Body of pancreas (tissue), 4 donors: ENCODE results near the gene ZSWIM7. TPM values are rescaled to one million over a fixed set of nuclear protein-coding genes. Genes with fewer than 3 reads are reported as not detected.

Source experiments
- ATAC-seq: fragments of 150-250 bp; one replicate; pipeline ENCODE4 v1.9.1; 2016
- DNase-seq, 4 donors: peaks; one replicate each; pipeline ENCODE4 v3.0.0-alpha.2; 2019
- H3K27ac ChIP-seq, 4 donors: fragments of 200-600 bp; sonication (generic); 1 replicate in 3 of 4; 2 replicates in 1 of 4; pipeline versions ENCODE4 v1.5.1 to v1.6.1; 2016 to 2019; ENCODE audit warnings: mild to moderate bottlenecking in 1 of 4, mixed read lengths in 1 of 4, moderate library complexity in 1 of 4
- H3K27me3 ChIP-seq, 2 donors: fragments of 200-600 bp; sonication (generic); one replicate each; pipeline ENCODE4 v1.6.0; 2016; ENCODE audit warnings: mild to moderate bottlenecking in 1 of 2
- H3K36me3 ChIP-seq, 2 donors: fragments of 200-600 bp; sonication (generic); replicated peaks in 1 of 2; 2 replicates each; pipeline ENCODE4 v1.5.1; 2016; ENCODE audit warnings: low read depth in 2 of 2; ENCODE audit not compliant: insufficient read depth in 1 of 2
- H3K4me1 ChIP-seq: fragments of 200-600 bp; sonication (generic); one replicate; pipeline ENCODE4 v1.6.0; 2016
- H3K4me3 ChIP-seq, 2 donors: fragments of 200-600 bp; sonication (generic); 1 replicate in 1 of 2; 2 replicates in 1 of 2; pipeline ENCODE4 v1.5.1; 2016 to 2019
- H3K9me3 ChIP-seq, 3 donors: fragments of 200-600 bp; sonication (generic); 1 replicate in 2 of 3; 2 replicates in 1 of 3; pipeline ENCODE4 v1.5.1; 2016
- CTCF ChIP-seq, 7 experiments: fragments of 450-650 bp in 4 of 7; fragments of 200-600 bp in 3 of 7; sonication (generic) in 3 of 7; IDR thresholded peaks; one replicate each; pipeline ENCODE4 v1.5.1; 2016 to 2019; ENCODE audit warnings: antibody characterized with exemption in 7 of 7
- POLR2A ChIP-seq, 3 donors: fragments of 450-650 bp; IDR thresholded peaks; one replicate each; pipeline ENCODE4 v1.6.1; 2016; ENCODE audit warnings: antibody characterized with exemption in 3 of 3, mild to moderate bottlenecking in 2 of 3
- WGBS, 2 donors: methylation state at CpG; one replicate each; pipeline ENCODE4 v1.1.5; 2017; 5-methylcytosine and 5-hydroxymethylcytosine counted together
- intact Hi-C: fragments of 100-400 bp; cut with DNase I; formaldehyde crosslinking; loops from one replicate; pipeline ENCODE4 v1.15.1; 2023
- total RNA-seq, 2 donors: library from RNA; depleted of rRNA; stranded (reverse); fragments of >200 nt; gene quantifications; one replicate each; pipeline ENCODE4 v1.1.0, GENCODE V29; 2016

Gene ZSWIM7
- total RNA-seq, 2 donors from 2014 or later: 18.2 to 18.8 TPM

DNA sequence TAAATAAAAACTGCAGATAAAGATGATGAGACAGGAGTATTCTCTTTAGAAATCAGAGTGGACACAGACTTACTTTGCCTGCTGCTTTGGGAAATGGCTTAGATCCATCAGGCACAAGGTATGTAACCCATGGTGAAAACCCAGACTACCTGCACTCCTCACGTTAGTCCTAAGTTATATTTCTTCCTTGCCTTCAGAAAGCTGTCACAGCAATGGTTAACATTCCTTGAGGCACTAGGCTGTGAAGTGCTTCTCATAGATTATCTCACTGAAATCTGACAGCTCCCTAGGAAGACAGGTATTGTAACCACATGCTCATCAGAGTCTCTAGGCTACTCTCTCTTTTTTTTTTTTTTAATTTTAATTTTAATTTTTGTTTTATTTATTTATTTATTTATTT is 20.9 kb downstream of the ZSWIM7 start:
- intact Hi-C loops: no loop called here
- no peak overlapping the region for H3K4me3 ChIP-seq
- H3K27ac ChIP-seq: no peak overlapping the region
- no peak for TF ChIP-seq POLR2A (IDR thresholded peaks at IDR 0.05)
- no peak for TF ChIP-seq CTCF (IDR thresholded peaks at IDR 0.05)
- ATAC-seq (no peak), DNase-seq (no peak)
- H3K4me1 ChIP-seq: no peaks in the 10 kb centered on the region
- peaks cover 6 to 10% of the 10 kb centered on the region in 2 donors for H3K36me3 ChIP-seq
- H3K27me3 ChIP-seq: no peaks in the 10 kb centered on the region
- WGBS, 2 donors: 95 to 96% methylated on average over 1 of the region's 1 CpG
- H3K9me3 ChIP-seq: no peaks in the 10 kb centered on the region

- TF ChIP-seq POLR2A (IDR thresholded peaks at IDR 0.05): no peak
- no peak for TF ChIP-seq CTCF (IDR thresholded peaks at IDR 0.05)
- Histone ChIP-seq H3K4me3 (no peak overlapping the region), H3K27ac (no peak overlapping the region), H3K9me3 (no peaks in the 10 kb centered on the region), H3K4me1 (no peaks in the 10 kb centered on the region), H3K36me3 (peaks cover 6 to 10% of the 10 kb centered on the region in 2 donors), H3K27me3 (no peaks in the 10 kb centered on the region)
- DNase-seq (no peak), ATAC-seq (no peak)
- intact Hi-C loops: no loop called here
- WGBS, 2 donors: 93 to 100% methylated on average over 2 of the region's 2 CpGs
These were observed 21.6 kb downstream of the ZSWIM7 start for GRCh38 chr17:15977894-15978293.

- WGBS, 2 donors: 73 to 77% methylated on average over 6 of the region's 6 CpGs
- H3K9me3 ChIP-seq: no peaks in the 10 kb centered on the region
- no peak for DNase-seq
These were observed 25.7 kb downstream of the ZSWIM7 start for GRCh38 chr17:15973834-15974233.

DNA sequence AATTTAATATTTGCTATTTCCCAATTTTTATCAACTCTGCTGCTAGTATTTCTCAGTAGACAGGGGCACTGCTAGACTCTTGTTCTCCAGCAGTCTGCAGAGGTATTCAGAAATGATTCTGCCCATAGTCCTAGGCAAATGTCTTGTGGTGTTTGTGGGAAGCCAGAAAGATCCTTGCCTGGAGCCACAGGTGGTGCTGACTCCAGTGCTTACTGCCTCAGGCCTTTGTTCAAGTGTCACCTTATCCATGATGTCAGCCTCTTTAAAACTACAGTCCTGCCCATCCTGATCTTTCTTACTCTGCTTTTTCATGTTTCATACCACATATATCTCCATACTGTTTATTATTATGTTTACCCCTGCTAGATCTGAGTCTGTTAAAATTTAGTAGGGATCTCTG is 26.5 kb downstream of the ZSWIM7 start:
- Histone ChIP-seq H3K36me3 (peaks cover 0 to 1% of the 10 kb centered on the region in 2 donors), H3K27me3 (no peaks in the 10 kb centered on the region), H3K4me3 (no peak overlapping the region), H3K27ac (no peak overlapping the region), H3K9me3 (no peaks in the 10 kb centered on the region), H3K4me1 (no peaks in the 10 kb centered on the region)
- TF ChIP-seq CTCF (IDR thresholded peaks at IDR 0.05) (no peak), POLR2A (IDR thresholded peaks at IDR 0.05) (no peak)
- DNase-seq (no peak), ATAC-seq (no peak)
- intact Hi-C loops: no loop called here

More at GRCh38 chr17:15973834-15974233, 25.7 kb downstream of the ZSWIM7 start:
- no peaks in the 10 kb centered on the region for H3K27me3 ChIP-seq
- no peak for ATAC-seq
- H3K4me1 ChIP-seq: no peaks in the 10 kb centered on the region
- TF ChIP-seq POLR2A (IDR thresholded peaks at IDR 0.05) (no peak), CTCF (IDR thresholded peaks at IDR 0.05) (no peak)
- peaks cover 0 to 2% of the 10 kb centered on the region in 2 donors for H3K36me3 ChIP-seq
- no peak overlapping the region for H3K27ac ChIP-seq
- intact Hi-C loops: no loop called here
- no peak overlapping the region for H3K4me3 ChIP-seq

DNA sequence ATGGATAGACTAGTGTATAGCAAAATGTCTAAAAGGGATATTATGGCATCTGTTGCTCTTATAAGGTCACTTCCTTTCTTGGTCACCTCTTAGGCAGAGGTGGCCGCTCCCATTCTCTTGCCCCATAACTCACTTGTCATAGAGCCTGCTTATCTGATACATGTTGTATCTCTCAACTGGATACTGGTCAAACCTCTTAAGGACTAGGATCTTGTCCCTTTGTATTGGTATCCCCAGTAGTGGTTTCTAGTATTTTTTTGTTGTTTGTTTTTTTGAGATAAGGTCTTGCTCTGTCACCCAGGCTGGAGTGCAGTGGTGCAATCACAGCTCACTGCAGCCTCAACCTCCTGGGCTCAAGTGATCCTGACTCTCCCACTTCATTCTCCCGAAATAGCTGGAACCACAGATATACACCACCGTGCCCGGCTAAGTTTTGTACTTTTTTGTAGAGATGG is 27.0 kb downstream of the ZSWIM7 start:
- 88 to 95% methylated on average over 4 of the region's 4 CpGs for WGBS, 2 donors
- DNase-seq (no peak), ATAC-seq (no peak)
- TF ChIP-seq CTCF (IDR thresholded peaks at IDR 0.05) (no peak), POLR2A (IDR thresholded peaks at IDR 0.05) (no peak)
- Histone ChIP-seq H3K36me3 (no peaks in the 10 kb centered on the region), H3K27ac (no peak overlapping the region), H3K4me3 (no peak overlapping the region), H3K9me3 (no peaks in the 10 kb centered on the region), H3K27me3 (no peaks in the 10 kb centered on the region), H3K4me1 (no peaks in the 10 kb centered on the region)
- intact Hi-C loops: no loop called here
